Epithelial cell of proximal tubule (primary cell): ENCODE data around the gene CARD16. TPM values are rescaled to one million over a fixed set of nuclear protein-coding genes. Genes with fewer than 3 reads are reported as not detected.
"Not testable (repeated sequence)": the region's sequence is repeated elsewhere in the genome, so short reads cannot be mapped to it uniquely, and the experiment has no call there.

Source experiments
- DNase-seq: peaks from one replicate; pipeline ENCODE4 v3.0.0-alpha.2; 2011; ENCODE audit warnings: low read depth
- H3K4me3 ChIP-seq: 2 replicates; pipeline ENCODE4 v1.5.1; 2011; ENCODE audit warnings: low read depth, mild to moderate bottlenecking, low read length
- CTCF ChIP-seq: conservative IDR thresholded peaks from 2 replicates; pipeline ENCODE4 v1.5.1; 2012; ENCODE audit warnings: low read depth, mild to moderate bottlenecking, low read length
- total RNA-seq: library from RNA; depleted of rRNA; stranded (reverse); fragments of >200 nt; gene quantifications from 2 replicates; pipeline ENCODE4 v1.2.3, GENCODE V29; 2015

Gene CARD16
- total RNA-seq, 1 donor from 2014 or later = not detected

GRCh38 chr11:105042178-105042577 is 3.0 kb downstream of the CARD16 start:
- no peak for DNase-seq
- no peak for TF ChIP-seq CTCF
- H3K4me3 ChIP-seq = no peak overlapping the region

GRCh38 chr11:105040703-105041102 is 4.4 kb downstream of the CARD16 start:
- no peak for DNase-seq
- TF ChIP-seq CTCF = no peak
- H3K4me3 ChIP-seq = no peak overlapping the region

- TF ChIP-seq CTCF = no peak
- DNase-seq = peak; percentile 50
- peak within 1 kb of the TSS; percentile 52 for H3K4me3 ChIP-seq
Measured at GRCh38 chr11:105034813-105035620, 10.1 kb downstream of the CARD16 start, which contains the start of gene CASP1. Gene CASP1, minus strand, starts transcription at chr11:105035144. Its CDS starts 31 bp downstream, at chr11:105035113.

GRCh38 chr11:105034388-105034787 is 10.7 kb downstream of the CARD16 start:
- H3K4me3 ChIP-seq = peak overlapping the region; percentile 52
- DNase-seq = not testable (repeated sequence)

GRCh38 chr11:105033781-105034180 is 11.4 kb downstream of the CARD16 start:
- TF ChIP-seq CTCF = no peak
- no peak overlapping the region for H3K4me3 ChIP-seq

GRCh38 chr11:105033343-105033742 is 11.8 kb downstream of the CARD16 start:
- no peak overlapping the region for H3K4me3 ChIP-seq

More at GRCh38 chr11:105033781-105034180, 11.4 kb downstream of the CARD16 start:
- DNase-seq = no peak

GRCh38 chr11:105032495-105032894 is 12.6 kb downstream of the CARD16 start:
- no peak overlapping the region for H3K4me3 ChIP-seq
- DNase-seq = no peak
- no peak for TF ChIP-seq CTCF

More at GRCh38 chr11:105033343-105033742, 11.8 kb downstream of the CARD16 start:
- no peak for DNase-seq
- TF ChIP-seq CTCF = no peak
